GM19397 (cell line): Measurements from ENCODE around the gene MORN4.
"Not testable (repeated sequence)": the region's sequence is repeated elsewhere in the genome, so short reads cannot be mapped to it uniquely, and the experiment has no call there.

Experiments used
- ATAC-seq: cut with Tn5 transposase; IDR thresholded peaks from one replicate; pipeline ENCODE4 v1.9.1; 2021; ENCODE audit warnings: mild to moderate bottlenecking, moderate library complexity; ENCODE audit not compliant: unreplicated experiment

Gene MORN4

GRCh38 chr10:97632949-97633884 is at the start of gene MORN4:
TSS of gene MORN4 (minus strand) at chr10:97633500. CDS start at chr10:97619653, 13,847 bp downstream.
- ATAC-seq: peak; percentile 100

- ATAC-seq: no peak
These were observed 48.7 kb upstream of the MORN4 start for GRCh38 chr10:97682042-97682441.

- no peak for ATAC-seq
These were observed 46.3 kb upstream of the MORN4 start for GRCh38 chr10:97679594-97679993.

GRCh38 chr10:97676770-97677581 is 43.7 kb upstream of the MORN4 start:
- ATAC-seq: no peak

- ATAC-seq: no peak
These were observed 41.9 kb upstream of the MORN4 start for GRCh38 chr10:97675222-97675621.

- ATAC-seq: no peak
These were observed 40.6 kb upstream of the MORN4 start for GRCh38 chr10:97673736-97674525.

GRCh38 chr10:97669571-97669970 is 36.3 kb upstream of the MORN4 start:
- ATAC-seq: no peak

GRCh38 chr10:97667463-97667862 is 34.2 kb upstream of the MORN4 start:
- no peak for ATAC-seq

GRCh38 chr10:97666992-97667391 is 33.7 kb upstream of the MORN4 start:
- no peak for ATAC-seq

GRCh38 chr10:97664282-97664850 is 31.1 kb upstream of the MORN4 start:
- no peak for ATAC-seq

- no peak for ATAC-seq
These were observed 26.3 kb upstream of the MORN4 start for GRCh38 chr10:97659589-97659988.

GRCh38 chr10:97656777-97657176 is 23.5 kb upstream of the MORN4 start:
- no peak for ATAC-seq

- ATAC-seq: no peak
These were observed 18.5 kb upstream of the MORN4 start for GRCh38 chr10:97651773-97652172.

GRCh38 chr10:97650726-97651125 is 17.4 kb upstream of the MORN4 start:
- ATAC-seq: no peak

- not testable (repeated sequence) for ATAC-seq
These were observed 16.1 kb upstream of the MORN4 start for GRCh38 chr10:97649405-97649750.

GRCh38 chr10:97648562-97649404 is 15.5 kb upstream of the MORN4 start:
- peak; percentile 73 for ATAC-seq

- no peak for ATAC-seq
These were observed 14.3 kb upstream of the MORN4 start for GRCh38 chr10:97647556-97647955.

GRCh38 chr10:97644936-97645335 is 11.6 kb upstream of the MORN4 start:
- ATAC-seq: no peak

- ATAC-seq: no peak
These were observed 10.2 kb upstream of the MORN4 start for GRCh38 chr10:97643441-97643985.
